HS-27A (cell line): ENCODE results near the gene MATK.

Experiments
- DNase-seq: peaks from one replicate; pipeline ENCODE4 v3.0.0-alpha.2; 2012; ENCODE audit warnings: low read depth, missing footprints

MATK gene, protein sequence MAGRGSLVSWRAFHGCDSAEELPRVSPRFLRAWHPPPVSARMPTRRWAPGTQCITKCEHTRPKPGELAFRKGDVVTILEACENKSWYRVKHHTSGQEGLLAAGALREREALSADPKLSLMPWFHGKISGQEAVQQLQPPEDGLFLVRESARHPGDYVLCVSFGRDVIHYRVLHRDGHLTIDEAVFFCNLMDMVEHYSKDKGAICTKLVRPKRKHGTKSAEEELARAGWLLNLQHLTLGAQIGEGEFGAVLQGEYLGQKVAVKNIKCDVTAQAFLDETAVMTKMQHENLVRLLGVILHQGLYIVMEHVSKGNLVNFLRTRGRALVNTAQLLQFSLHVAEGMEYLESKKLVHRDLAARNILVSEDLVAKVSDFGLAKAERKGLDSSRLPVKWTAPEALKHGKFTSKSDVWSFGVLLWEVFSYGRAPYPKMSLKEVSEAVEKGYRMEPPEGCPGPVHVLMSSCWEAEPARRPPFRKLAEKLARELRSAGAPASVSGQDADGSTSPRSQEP

DNA sequence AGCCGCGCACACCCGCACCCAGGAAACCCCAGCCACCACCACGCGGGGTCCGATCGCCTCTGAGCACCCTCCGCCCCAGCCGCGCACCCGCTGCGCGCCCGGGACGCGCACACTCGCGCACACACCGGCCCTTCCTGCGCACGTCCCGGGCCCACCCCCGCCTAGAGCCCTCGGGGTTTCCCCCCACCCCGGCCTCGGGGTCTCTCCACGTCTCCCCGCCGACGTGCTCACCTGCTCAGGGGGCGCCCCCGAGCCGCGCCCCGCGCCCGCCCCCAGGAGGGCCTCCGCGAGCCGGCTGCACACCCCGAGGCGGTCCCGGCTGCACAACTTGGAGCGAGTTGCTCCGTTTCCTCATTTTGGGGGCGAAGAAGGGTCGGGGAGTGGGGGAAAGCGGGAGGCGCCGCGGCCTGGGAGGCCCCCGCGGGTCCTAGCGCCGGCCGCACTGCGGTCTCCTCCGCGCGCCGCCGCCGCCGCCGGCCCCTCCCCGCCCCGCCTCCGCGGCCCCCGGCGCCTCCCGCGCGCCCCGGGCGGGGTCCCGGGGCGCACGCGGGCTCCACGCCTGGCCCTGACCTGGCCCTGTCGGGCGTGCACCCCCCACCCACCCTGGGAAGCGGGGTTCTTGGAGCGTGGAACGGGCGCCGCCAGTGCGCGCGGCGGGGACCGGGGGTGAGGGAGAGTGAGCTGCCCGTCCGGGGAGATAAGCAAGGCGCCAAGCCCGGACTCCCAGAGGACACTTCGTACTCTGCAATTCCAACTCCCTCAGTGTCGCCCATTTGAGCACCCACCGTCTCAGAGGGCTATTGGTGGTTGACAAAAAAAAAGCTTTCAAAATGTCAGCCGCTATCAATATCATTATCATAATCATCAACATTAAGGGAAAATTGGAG, at the start of gene MATK:
Gene MATK (minus strand): TSS at position 444 of the 887 bp plus-strand sequence. CDS start 1,246 bp downstream, outside the sequence.
- DNase-seq: no peak

DNA sequence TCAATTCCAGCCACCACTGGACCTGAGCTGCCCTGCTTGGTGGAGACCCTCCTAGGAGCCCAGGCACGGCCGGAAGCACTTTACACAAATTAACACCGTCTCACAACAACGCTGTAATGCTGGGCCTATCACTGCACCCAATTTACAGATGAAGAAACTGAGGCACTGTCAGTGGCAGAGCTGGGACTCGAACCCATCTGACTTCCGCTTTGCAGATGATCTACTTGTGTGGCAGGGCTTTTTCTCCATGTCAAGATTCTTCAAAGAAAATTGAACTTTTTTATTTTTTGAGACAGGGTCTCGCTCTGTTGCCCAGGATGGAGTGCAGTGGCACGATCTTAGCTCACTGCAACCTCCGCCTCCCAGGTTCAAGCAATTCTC, 48.9 kb upstream of the MATK start:
- no peak for DNase-seq

DNA sequence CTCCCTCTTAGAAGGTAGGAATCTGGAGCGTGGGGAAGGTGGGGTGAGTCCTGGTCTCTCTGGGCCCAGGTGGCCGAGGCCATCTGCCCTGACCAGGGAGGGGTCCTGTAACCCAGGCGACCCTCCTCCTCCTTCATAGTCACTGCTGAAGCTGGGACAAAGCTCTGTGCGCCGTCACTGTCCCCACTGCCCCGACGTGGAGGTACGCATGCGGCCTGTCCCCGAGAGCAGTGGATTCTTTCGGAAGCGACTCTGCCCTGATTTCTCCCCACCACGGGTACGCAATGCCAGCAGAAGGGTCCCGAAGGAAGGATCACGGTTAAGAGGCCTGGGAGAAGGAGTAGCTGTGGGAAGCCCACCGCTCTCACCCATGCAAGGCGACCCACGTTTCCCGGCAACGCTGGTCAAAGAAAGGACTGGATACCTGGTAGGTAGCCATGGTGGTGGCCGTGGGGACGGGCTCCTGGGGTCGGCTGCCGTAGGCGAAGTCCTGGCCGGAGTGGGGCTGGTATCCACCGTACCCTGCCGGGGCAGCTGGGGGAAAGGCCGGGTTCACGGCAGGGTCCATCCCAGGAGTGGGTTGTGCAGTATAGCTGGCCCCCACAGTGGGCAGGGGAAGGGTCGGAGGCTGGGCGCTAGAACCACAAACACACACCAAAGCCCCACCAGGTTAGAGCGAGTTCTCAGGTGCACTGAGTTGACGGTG, 48.3 kb upstream of the MATK start:
- DNase-seq: no peak

GRCh38 chr19:3833578-3834348, 47.6 kb upstream of the MATK start:
- no peak for DNase-seq

- no peak for DNase-seq
Measured at GRCh38 chr19:3832001-3832400, 45.8 kb upstream of the MATK start.

- DNase-seq: no peak
Measured at GRCh38 chr19:3831601-3832000, 45.4 kb upstream of the MATK start.

DNA sequence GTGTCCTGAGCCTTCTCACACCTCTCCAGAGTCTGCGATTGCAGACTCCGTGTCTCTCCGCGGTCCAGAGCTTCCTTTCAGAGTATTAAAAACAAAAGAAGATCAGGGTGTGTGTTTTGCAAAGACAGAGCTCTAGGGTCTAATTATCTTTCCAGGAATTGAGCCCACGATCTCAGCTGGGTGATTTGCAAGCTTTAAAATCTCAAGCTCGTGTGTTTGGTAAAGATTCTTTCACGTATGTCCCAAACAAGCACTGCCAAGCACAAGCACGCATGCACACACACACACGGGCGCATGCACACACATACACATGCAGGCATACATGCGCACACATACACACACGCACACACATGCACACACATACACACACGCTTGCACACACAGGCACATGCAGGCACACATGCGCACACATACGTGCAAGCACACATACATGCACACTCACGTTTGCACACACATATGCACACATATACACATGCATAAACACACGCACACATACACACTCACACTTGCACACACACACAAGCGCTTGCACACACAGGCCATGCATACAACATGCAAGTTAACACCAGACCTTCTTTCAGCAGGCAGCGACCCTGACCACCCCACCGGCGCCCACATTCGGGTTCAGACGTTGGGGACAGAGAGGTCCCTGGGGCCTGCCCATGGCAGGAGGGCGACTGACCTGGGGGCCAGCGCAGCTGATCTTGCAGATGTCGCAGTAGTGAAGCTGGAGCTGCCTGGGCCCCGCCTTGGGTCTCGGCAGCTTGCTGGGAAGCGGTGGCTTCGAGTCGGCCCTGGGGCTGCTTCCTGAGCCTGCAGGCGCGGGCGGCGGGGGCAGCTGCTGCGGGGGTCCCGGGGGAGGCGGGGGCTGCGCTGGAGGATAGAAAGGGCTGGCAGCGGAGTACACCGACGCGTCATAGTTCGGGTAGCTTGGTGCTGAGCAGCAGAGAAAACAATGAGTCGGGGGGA, 44.7 kb upstream of the MATK start:
- no peak for DNase-seq

- no peak for DNase-seq
Measured at GRCh38 chr19:3827306-3827705, 41.1 kb upstream of the MATK start.

- DNase-seq: no peak
Measured at GRCh38 chr19:3826163-3826562, 40.0 kb upstream of the MATK start.

DNA sequence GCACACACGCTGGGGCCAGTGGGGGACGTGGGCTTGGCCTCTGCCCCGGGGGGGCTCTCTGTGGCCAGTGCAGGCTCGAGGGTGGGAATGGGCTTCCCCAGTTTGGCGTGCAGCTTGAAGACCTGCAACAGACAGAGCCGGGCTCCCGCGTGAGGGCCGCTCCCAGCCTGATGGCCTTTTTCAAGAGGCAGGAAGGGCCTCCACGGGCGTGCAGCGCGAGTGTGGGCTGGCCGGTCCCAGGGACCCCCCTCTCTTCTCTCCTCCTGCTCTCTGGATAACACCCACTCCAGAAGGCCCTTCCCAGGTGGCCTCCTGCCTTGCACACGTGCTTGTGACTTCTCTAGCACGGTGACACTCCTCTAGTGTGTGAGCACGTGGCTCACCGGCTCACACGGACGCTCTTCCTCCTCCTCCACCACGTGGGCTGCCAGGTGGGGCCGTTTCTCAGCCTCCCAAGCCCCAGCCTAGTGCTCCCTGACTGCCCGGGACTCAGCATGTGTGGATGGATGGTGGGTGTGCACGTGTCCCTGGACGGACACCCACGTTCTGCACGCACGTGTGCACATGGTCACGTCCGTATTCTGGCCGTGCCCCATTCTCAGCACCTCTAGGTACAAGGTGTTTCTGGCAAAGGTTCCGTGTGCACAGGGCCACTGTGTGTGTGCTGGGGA, 39.2 kb upstream of the MATK start:
- no peak for DNase-seq

DNA sequence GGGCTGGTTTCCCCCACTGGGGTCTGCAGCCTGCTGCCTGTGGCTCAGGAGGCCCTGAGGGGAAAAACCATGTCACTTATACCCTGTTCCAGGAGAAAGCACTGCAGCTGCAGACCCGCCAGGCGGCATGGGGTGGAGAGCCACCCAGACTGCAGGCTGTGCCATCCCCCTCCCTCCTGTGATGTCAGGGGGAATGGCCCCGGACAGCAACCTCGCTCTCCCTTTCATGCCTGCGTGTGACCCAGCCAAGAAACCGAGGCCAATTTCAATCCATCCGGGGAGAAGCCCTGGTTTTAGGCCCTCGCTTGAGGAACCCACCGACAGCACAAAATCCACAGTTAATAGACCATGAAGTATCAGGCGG, 37.2 kb upstream of the MATK start:
- DNase-seq: no peak

GRCh38 chr19:3822683-3823349, 36.6 kb upstream of the MATK start:
- no peak for DNase-seq

DNA sequence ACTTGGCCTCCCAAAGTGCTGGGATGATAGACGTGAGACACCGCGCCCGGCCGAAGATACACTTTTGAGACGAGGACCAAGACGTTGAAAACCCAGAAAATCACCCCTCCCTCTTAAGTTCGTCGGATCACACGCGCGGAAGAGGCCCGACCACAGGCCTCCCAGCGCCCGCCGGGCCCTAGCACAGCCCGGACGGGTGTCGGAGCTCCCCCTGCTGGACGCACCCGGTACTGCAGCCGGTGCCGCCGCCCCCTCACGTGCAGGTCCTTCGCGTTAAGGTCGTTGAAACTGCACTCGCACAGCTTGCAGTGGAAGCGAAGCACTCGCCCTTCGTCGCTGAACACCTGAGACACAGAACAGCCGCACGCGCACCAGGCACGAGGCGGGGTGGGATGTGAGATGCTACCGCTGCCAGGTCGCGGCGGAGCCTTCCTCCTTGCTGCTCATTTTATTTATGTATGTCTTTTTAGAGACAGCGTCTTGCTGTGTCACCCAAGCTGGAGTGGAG, 35.7 kb upstream of the MATK start:
- DNase-seq: no peak

- no peak for DNase-seq
Measured at GRCh38 chr19:3821156-3821555, 35.0 kb upstream of the MATK start.

DNA sequence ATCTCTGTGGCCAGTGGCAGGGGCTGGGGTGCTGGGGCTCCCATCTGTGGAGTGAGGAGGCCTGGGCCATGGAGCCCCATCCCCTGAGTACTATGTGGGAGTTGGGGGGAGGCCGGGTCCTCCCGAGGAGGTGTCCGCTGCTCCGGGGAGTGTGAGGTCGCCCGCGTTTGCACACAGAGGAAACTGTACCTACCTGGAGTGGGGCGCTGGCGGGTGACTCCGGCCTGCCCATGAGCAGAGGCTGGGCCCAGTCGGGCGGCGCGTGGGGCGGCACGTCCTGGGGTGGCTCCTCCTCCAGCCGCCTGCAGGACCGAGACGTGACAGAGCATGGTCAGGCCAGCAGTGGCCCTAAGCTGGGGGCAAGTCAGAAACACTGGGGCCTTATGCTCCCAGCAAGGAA, 33.8 kb upstream of the MATK start:
- no peak for DNase-seq

GRCh38 chr19:3818918-3819317, 32.7 kb upstream of the MATK start:
- DNase-seq: no peak

- no peak for DNase-seq
Measured at GRCh38 chr19:3818466-3818865, 32.3 kb upstream of the MATK start.

GRCh38 chr19:3817761-3818160, 31.6 kb upstream of the MATK start:
- no peak for DNase-seq

- DNase-seq: no peak
Measured at GRCh38 chr19:3816566-3817218, 30.5 kb upstream of the MATK start.
